Activated CD8-positive, alpha-beta memory T cell treated with anti-CD3 and anti-CD28 coated beads, Interleukin-2, amount 50 U/mL, for 24 hours (primary cell): ENCODE data around the gene FZD8.

ENCODE experiments used
- DNase-seq: peaks from one replicate; pipeline ENCODE4 v3.0.0-alpha.2; 2020; ENCODE audit errors: extremely low read depth

FZD8 gene

DNA sequence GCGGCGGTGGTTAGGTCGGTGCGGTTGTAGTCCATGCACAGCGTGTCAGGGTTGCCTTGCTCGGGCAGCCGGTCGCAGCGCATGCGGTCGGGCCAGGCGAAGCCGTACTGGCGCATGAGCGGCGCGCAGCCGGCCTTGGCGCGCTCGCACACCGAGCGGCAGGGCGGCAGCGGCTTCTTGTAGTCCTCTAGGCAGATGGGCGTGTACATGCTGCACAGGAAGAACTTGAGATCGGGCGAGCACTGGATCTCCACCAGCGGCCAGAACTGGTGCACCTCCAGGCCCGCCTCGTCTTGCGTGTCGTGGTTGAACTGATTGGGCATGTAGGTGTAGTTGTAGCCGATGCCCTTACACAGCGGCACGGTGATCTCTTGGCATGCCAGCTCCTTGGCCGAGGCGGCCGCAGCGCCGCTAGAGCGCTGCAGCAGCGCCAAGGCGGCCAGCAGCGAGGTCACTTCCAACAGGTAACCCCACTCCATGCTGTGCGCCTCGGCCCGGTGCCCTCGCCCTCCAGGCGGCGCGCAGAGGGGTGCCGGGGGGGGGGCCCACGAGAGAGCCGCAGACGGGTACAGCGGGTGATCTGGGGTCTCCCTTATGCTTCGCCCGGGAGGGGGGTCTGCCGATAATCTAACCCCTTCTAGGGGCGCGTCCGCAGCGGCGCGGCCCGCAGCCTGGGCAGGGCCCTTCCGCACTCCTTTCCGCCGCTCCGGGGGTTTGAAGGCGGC, 983 bp downstream of the FZD8 start:
- no peak for DNase-seq

DNA sequence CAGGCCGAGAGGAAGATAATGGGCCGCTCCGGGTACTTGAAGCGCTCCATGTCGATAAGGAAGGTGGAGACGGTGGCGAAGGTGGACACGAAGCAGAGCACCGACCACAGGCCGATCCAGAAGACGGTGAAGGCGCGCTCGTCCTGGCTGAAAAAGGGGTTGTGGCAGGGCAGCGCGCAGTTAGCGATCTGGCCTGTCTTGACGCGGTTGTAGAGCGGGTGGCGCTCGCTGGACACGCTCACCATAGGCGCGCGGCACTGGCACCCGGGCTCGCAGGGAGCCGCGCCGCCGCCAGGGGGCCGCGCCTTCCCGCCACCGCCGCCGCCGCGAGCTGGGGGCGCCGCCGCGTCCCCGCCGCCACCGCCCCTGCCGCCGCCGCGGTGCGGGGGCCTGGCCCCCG, 1.6 kb downstream of the FZD8 start:
- DNase-seq, result no peak

DNA sequence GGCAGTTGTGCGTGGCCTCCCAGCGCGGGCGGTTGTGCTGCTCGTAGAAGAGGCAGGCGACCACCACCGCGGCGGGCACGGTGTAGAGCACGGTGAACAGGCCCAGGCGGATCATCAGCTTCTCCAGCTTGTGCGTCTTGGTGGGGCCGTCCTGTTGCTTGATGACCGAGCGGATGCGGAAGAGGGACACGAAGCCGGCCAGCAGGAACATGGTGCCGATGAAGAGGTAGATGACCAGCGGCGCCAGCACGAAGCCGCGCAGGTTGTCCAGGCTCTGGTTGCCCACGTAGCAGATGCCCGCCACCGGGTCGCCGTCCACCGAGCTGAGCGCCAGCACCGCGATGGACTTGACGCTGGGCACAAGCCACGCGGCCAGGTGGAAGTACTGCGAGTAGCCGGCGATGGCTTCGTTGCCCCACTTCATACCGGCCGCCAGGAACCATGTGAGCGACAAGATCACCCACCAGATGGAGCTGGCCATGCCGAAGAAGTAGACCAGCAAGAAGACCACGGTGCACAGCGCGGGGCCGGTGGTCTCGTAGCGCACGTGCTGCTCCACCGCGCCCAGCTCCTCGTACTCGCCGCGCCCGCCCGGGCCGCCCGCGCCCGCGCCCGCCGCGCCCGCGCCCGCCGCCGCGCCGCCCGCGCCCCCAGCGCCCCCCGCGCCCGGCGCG, 2.2 kb downstream of the FZD8 start:
- DNase-seq, result no peak

DNA sequence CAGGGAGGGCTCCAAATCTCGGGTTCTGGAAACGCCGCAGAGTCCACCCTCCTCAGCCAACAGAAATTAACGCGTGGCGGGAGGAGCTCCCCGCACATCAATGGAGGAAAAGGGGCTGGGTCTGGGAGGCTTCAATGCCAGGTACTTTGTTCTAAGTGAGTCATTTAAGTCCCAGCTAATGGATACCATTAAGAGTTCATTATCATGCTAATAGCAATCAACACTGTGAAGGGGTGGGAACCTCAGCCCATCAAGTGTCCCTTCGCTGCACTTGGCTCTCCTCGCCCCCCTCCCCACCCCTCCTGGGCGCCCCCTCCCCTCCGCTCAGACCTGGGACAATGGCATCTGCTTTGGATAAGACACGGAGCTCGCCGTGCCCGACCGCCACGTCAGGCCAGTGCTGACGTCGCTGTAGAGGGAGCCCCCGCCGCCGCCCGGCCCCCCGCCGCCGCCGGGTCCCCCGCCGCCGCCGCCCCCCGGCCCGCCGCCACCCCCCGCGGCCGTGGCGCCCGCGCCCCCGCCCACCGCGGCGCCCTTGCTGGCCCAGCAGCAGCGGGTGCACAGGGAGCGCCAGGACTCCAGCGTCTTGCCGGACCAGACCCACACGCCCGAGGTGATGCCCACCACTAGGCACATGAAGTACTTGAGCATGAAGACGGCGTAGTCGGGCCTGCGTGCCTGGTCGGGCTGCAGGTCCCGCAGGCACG, 2.9 kb downstream of the FZD8 start:
- no peak for DNase-seq

DNA sequence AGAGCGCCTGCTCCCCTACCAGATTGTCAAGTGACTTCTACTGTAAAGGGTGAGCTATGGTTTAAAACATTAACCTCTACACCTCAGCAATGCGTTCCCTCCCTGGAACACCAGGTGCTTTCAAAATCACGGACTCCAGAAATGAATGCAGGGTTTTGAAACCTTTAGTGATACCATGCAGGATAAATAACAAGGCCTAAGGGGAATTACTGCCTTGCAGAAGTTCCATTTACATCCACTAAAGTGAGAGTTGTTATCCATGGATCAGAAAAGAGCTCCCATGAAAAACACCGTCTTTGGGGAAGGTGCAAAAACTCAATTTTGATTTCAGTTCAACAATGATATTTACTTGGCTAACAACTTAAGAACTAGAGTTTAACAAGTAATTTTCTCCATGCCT, 4.0 kb downstream of the FZD8 start:
- no peak for DNase-seq

DNA sequence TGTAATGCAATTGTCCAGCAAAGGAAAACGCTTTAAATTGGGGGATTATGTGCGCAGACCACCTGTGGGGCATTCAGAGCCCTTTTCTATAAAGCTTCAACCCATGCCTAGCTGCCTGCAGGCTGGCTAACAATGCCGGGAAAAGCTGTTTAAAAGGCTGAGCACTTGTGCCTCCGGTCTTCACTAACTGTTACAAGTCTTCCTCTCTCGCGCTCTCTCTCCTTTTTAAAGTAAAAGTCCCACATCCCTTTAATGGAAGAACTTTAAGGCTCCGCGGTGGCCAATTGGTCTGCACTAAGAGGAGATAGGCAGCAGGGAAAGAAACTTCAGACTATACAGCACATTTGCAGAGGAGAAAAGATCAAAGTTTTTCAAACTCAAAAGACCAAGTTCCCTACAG, 4.6 kb downstream of the FZD8 start:
- DNase-seq, result no peak

DNA sequence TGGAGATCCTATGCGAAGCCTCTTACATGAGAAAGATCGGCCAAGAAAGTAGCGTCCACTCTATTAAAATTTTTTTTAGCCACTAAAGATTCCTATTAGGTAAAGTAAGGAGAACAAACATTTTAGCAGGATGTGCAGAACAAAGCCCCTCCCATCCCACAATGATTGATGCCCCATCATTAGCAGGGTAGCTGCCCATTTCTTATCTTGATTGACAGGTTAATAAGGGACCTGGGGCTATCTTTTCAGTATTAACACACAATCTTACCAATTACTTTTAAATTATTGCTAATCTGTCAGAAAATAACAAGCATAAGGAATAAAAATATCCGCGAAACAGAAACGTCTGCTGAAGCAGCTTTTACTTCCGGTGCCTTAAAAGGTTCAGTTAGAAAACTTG, 5.1 kb downstream of the FZD8 start:
- no peak for DNase-seq

DNA sequence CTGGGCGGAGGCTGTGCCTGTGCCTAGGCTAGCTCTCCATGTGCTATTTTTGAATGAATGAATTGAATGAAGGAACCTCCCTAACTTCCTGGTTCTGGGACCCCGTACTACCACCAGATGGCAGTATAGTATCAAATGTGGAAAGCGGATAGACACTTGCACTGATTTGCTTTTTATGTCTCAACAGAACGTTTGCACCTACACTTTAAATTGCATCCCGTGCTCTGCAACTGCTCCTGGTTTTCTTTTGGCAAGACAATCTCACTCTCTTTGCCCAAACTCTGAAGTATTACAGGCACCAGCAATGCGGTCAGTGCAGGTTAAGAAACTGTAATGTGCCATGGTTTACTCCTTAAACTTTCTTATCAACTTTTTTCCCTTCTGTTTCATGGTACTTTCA, 6.5 kb downstream of the FZD8 start:
- DNase-seq, result no peak

DNA sequence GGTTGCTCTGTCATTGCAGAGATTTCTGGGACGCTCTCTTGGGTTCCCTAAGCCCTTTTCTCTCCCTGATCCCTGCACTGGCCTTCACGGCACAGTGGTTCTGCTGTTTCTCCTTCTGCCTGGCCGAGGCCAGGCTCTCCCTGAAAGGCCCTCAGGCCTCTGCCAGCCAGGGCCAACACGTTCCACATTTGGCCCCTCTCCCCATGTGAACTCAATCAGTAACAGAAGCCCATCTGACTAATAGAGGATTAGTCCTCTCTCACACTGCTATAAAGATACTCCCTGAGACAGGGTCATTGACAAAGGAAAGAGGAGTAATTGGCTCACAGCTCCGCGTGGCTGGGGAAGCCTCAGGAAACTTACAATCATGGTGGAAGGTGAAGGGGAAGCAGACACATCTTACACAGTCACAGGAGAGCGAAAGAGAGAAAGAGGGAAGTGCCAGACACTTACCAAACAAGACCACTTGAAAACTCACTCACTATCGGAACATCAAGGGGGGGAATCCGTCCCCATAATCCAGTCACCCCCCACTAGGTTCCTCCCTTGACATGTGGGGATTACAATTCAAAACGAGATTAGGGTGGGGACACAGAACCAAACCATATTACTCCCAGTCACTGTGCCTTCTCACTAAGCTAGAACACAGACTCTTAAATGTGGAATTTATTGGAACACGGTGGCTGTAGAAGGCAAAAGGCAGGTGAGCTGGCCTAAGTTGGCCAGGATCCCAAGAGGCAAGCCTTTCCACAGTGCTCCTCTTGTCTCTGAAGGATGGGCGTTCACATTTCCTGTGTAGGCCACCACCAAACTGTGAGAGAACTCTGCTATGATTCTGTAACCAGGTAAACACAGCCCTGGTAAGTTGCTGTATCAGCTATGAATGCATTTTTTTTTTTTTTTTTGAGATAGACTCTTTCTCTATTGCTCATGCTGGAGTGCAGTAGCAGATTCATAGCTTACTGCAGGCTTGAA, 8.8 kb downstream of the FZD8 start:
- no peak for DNase-seq

DNA sequence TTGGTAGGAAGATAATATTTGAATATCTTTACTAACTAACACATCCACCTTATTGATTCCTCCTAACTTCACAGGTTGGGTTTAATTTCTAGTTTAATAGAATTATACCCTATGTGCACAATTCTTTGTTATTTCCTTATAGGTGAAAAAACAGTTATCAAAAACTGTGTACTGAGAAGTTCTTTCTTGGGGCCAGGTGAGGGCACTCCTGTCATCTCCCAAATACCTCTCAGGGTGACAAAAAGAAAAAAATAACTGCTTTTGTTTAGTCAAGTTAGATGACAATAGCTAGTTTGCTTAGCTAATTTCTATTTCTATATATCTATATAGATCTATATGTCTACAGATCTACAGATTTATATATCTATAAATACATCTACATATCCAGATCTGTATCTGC, 10.1 kb downstream of the FZD8 start:
- DNase-seq, result no peak

DNA sequence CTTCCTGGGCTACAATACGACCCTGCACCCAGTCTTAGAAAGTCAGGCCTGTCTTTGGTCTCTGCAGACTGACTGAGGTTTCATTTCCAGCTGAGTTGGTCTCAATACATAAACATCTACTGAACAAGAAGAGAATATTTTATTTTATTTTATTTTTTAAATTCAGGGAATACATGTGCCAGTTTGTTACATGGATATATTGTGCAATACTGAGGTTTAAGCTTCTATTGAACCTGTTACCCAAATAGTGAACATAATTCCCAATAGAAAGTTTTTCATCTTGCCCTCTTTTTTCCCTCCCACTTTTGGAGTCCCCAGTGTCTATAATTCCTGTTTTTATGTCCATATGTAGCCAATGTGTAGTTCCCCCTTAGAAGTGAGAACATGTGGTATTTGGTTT, 10.7 kb downstream of the FZD8 start:
- DNase-seq, result no peak

DNA sequence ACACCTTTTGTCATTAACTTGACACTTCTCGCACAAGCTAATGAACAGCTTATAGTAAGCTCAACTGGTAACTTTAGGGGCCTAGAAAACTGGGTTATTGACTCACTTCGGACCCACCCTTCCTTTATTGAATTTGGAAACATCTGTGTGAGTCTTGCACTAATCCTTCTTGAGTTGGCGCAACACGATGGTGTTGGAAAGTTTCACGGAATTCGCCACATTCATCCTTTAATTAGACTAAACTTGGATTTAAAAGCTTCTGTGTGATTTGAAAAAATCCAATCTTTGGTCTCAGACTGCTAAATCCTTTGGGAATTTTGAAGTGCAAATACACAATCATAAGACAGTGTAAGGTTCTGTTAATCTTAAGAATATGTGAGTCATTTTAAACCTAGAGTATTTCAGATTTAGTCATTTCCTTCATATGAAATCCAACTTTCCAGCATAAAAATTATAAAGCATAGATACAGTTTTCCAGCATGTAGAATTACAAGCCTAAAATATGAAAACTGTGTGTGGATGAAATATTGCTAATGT, 15.1 kb downstream of the FZD8 start:
- no peak for DNase-seq

DNA sequence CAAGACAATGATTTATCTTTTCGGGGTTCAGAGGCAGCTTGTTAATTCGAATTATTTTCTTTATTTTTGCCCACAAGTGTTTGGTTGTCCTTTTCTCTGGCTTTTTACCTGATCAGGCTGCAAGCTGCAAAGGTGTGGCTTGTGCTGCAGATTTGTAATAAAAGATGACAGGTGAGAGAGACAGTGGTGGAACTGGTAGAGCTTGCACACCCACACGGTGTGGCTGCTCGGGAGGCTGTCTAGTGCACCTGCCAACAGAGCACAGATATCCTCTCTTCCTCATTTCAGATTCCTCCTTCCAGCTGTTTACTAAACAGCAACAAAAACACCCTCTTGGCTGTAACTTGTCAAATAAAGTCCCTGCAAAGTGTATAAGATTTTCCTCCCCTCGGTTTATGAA, 27.8 kb downstream of the FZD8 start:
- no peak for DNase-seq

DNA sequence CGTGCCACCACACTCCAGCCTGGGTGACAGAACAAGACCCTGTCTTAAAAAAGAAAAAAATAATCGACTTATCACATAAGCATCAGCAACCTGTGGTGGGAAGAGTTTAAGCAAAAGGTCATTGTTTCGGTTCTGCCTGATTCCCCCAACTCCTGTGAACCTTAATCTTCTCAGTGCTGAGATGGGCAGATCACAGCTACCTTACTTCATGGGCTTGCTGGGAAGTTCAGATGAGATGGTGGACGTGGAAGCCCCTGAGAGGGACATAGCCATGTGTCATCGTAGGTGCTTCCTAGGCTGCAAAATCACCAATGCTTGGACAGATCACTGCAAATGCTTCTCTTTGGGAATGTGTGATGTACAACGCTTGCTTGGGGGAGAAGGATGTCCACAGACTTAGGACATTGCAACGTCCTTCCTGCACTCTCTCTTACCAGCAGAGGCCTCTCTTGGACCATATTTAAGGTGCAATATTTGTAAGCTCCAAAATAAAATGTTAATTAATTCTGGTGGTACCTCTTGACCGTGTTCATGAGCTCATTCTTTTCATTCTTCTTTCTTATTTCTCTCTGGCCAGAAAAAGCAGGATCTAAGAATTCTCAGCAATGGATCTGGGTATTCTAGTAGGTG, 28.4 kb downstream of the FZD8 start:
- DNase-seq, result no peak

DNA sequence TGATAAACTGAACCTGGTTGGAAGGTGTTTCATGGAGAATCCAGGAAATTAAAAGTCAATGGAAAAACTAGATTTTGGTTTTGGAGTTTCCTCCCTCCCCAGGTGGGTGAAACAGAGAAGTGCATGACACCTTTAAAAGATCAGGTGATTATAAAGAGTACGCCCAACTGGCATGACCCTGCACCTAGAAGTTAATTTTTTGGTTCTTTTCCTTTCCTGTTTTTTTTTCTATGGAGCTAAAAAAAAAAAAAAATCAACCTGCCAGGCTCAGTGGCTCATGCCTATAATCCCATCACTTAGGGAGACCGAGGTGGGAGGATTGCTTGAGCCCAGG, 29.0 kb downstream of the FZD8 start:
- no peak for DNase-seq

DNA sequence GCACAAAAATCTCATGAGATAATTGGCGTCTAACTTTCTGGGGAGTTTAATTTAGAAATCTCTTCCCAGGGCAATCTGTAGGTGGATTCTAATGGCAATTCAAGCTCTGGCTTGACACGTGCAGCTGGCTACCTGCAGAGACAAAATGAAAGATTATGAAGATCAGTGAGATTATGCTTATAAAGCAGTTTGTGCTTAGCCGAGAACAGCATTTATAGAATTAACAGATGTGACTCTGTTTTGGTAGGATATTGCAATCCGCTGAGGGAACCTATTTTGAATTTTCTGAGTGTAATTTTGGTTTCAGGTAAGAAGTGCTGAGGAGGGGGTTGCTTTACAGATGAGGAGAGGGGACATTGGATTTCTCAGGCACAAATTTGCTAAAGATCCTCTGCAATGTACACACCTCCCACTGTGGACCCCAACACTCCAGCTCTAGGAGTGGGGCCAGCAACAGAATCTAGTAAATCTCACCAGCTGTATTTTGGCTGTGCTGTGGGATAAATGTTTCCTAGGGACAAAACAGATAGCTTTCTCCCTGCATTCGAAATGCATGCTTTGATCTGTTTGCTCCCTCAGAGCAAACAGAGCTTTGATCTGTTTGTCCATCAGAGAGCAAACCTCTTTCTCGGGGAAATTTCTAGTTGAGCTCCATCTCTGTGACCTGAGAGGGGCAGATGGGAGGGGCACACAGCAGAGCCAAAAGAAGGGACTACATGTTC, 29.6 kb downstream of the FZD8 start:
- no peak for DNase-seq

DNA sequence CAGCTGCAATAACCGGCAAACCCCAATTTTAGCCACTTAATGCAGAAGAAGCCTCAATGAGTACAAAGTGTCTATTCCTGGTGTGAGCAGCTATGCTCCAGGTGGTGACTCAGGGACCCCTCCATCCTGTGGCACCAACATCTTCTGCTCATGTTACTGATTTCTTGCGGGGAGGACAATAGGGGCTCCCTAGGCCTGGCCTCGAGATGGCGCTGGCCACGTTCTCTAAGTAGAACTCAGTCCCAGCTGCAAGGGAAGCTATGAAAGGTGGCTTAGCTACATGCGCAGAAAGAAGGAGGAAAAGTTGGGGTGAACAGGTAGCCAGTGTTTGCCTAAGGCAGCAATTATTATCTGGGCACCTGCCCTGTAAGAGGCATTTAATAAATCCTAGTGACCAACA, 30.3 kb downstream of the FZD8 start:
- DNase-seq, result no peak

DNA sequence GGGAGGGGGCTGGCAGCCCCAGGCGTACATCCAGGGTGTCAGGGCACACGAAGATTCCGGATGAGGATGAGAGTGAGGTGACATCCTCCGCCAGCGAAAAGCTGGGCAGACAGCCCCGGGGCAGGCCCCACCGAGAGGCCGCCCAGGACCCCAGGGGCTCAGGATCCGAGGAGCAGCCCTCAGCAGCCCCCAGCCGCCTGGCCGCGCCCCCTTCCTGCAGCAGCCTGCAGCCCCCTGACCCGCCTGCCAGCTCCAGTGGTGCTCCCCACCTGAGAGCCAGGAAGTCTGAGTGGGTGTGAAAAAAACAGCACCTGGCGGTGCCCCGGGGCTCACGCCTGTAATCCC, 33.8 kb downstream of the FZD8 start:
- DNase-seq, result no peak

DNA sequence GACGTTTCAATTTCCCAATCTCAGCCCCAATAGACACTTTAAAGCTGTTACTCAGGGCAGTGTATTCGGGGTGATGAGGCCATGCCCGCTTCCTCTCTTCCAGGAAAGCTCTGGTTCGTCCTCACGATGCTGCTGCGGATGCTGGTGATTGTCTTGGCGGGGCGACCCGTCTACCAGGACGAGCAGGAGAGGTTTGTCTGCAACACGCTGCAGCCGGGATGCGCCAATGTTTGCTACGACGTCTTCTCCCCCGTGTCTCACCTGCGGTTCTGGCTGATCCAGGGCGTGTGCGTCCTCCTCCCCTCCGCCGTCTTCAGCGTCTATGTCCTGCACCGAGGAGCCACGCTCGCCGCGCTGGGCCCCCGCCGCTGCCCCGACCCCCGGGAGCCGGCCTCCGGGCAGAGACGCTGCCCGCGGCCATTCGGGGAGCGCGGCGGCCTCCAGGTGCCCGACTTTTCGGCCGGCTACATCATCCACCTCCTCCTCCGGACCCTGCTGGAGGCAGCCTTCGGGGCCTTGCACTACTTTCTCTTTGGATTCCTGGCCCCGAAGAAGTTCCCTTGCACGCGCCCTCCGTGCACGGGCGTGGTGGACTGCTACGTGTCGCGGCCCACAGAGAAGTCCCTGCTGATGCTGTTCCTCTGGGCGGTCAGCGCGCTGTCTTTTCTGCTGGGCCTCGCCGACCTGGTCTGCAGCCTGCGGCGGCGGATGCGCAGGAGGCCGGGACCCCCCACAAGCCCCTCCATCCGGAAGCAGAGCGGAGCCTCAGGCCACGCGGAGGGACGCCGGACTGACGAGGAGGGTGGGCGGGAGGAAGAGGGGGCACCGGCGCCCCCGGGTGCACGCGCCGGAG, 34.4 kb downstream of the FZD8 start:
- DNase-seq, result no peak

DNA sequence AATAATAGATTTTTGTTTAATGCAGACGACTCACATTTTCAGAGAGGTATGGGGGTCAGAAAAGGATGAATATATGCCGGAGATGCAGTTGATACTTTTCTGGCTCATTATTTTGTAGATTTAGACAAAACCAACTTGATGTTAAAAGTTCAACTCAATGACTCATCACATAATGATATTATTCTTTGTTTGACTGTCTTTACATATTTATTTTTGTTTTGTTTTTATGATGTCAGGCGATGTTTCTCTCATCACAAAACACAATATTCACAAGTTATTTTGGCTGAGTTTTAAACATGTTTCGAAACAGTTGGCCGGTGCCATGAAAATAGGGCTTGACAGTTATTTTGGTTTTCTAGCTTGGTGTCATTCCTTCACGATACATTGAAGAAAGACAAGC, 35.7 kb downstream of the FZD8 start:
- no peak for DNase-seq
